CD4-positive, alpha-beta memory T cell (primary cell): ENCODE results near the gene SPIRE2. TPM values are rescaled to one million over a fixed set of nuclear protein-coding genes. Genes with fewer than 3 reads are reported as not detected.

Source experiments
- CTCF ChIA-PET: fragments of 350-600 bp; sonication (Branson Sonifier 250); formaldehyde crosslinking; loops from one replicate; lab custom pipeline; 2021; ENCODE audit warnings: inconsistent platforms; ENCODE audit not compliant: partially characterized antibody; lab: Charles Lee
- POLR2A ChIA-PET: fragments of 350-600 bp; sonication (Branson Sonifier 250); formaldehyde crosslinking; loops from one replicate; lab custom pipeline; 2021; ENCODE audit not compliant: partially characterized antibody; lab: Charles Lee
- DNase-seq, 5 donors: peaks; one replicate each; pipeline versions ENCODE4 v3.0.0 to v3.0.0-alpha.2; 2020 to 2022; ENCODE audit warnings: mixed read lengths in 1 of 5
- H3K27ac ChIP-seq: one replicate; pipeline ENCODE4 v1.7.0; 2013; ENCODE audit warnings: low read depth, low read length
- H3K27me3 ChIP-seq: 2 replicates; pipeline ENCODE4 v1.7.0; 2013; ENCODE audit warnings: mild to moderate bottlenecking, low read length, moderate library complexity; ENCODE audit not compliant: insufficient read depth
- H3K36me3 ChIP-seq: 2 replicates; pipeline ENCODE4 v1.7.0; 2013; ENCODE audit warnings: mild to moderate bottlenecking, low read length, moderate library complexity; ENCODE audit not compliant: insufficient read depth
- H3K4me1 ChIP-seq: 2 replicates; pipeline ENCODE4 v1.7.0; 2013; ENCODE audit warnings: mild to moderate bottlenecking, low read length, moderate library complexity; ENCODE audit not compliant: insufficient read depth
- H3K4me3 ChIP-seq, 2 donors: one replicate each; pipeline ENCODE4 v1.7.0; 2013; ENCODE audit warnings: low read length in 2 of 2, mild to moderate bottlenecking in 1 of 2
- H3K9me3 ChIP-seq, 2 donors: one replicate each; pipeline ENCODE4 v1.7.0; 2013; ENCODE audit warnings: low read length in 2 of 2, control low read depth in 1 of 2; ENCODE audit not compliant: control insufficient read depth in 1 of 2
- H3K27ac Mint-ChIP-seq, 7 donors: one replicate each; pipeline ENCODE4 v1.8.0; 2020 to 2021; ENCODE audit warnings: mixed read lengths in 7 of 7, mild to moderate bottlenecking in 6 of 7, inconsistent platforms in 3 of 7, moderate library complexity in 3 of 7
- H3K27me3 Mint-ChIP-seq, 2 donors: one replicate each; pipeline ENCODE4 v1.8.0; 2020 to 2021; ENCODE audit warnings: mixed read lengths in 2 of 2
- H3K36me3 Mint-ChIP-seq, 2 donors: one replicate each; pipeline ENCODE4 v1.8.0; 2020 to 2021; ENCODE audit warnings: mixed read lengths in 2 of 2, inconsistent platforms in 1 of 2, mild to moderate bottlenecking in 1 of 2
- H3K4me1 Mint-ChIP-seq, 4 donors: one replicate each; pipeline ENCODE4 v1.8.0; 2020 to 2021; ENCODE audit warnings: mixed read lengths in 4 of 4, mild to moderate bottlenecking in 1 of 4
- H3K4me3 Mint-ChIP-seq, 8 donors: one replicate each; pipeline ENCODE4 v1.8.0; 2020 to 2021; ENCODE audit warnings: mixed read lengths in 8 of 8, mild to moderate bottlenecking in 7 of 8, moderate library complexity in 6 of 8, inconsistent platforms in 3 of 8
- H3K9me3 Mint-ChIP-seq, 8 donors: one replicate each; pipeline ENCODE4 v1.8.0; 2020 to 2021; ENCODE audit warnings: mixed read lengths in 8 of 8, mild to moderate bottlenecking in 5 of 8, inconsistent platforms in 3 of 8, moderate library complexity in 1 of 8
- intact Hi-C: fragments of 100-400 bp; cut with micrococcal nuclease; formaldehyde crosslinking; loops from one replicate; pipeline ENCODE4 v1.15.1; 2023
- polyA plus RNA-seq, 2 donors: library from polyadenylated mRNA; unstranded; fragments of 300-500 nt; fragmentation: Illumina TruSeq; gene quantifications; one replicate each; pipeline ENCODE4 v1.2.3, GENCODE V29; 2021
- total RNA-seq, 2 experiments: library from RNA; stranded (reverse); gene quantifications; one replicate each; pipeline ENCODE4 v1.2.3, GENCODE V29; 2021

The SPIRE2 gene
- total and polyA plus RNA-seq, 4 experiments from 2014 or later, result 0.71 to 3.3 (median 3.0) TPM; not detected in 1

DNA sequence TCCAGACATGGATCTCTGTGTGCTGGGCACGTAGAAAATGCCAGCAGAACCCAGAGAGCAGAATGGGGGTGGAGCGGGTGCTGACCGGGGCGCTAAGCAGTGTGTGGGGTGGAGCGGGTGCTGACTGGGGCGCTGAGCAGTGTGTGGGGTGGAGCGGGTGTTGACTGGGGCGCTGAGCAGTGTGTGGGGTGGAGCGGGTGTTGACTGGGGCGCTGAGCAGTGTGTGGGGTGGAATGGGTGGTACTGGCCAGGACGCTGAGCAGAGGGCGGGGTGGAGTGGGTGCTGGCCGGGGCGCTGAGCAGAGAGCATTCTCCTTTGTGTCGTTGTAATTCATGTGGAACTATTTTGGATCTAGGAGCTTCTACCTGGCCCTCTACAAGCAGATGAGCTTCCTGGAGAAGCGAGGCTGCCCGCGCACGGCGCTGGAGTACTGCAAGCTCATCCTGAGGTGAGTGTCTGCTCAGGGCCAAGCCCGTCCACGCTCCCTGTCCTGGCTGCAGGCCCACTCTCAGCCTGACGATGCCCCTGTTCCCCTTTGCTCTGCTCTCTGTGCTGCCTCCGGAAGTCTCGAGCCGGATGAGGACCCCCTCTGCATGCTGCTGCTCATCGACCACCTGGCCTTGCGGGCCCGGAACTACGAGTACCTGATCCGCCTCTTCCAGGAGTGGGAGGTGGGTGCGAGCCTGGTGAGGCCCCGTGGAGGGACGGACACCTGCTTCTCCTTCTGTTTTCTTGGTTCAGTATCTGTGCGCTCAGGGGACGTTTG lies 70.1 kb downstream of the SPIRE2 start:
- no peaks in the 10 kb centered on the region for H3K9me3 ChIP-seq
- no peaks in the 10 kb centered on the region for H3K4me1 ChIP-seq
- Mint-ChIP-seq H3K27ac (peak overlapping the region in 3 of 7 donors; percentile 18 to 69 (median 29)), H3K27me3 (no peaks in the 10 kb centered on the region), H3K4me3 (no peak overlapping the region), H3K9me3 (no peaks in the 10 kb centered on the region), H3K4me1 (no peaks in the 10 kb centered on the region), H3K36me3 (peaks cover 27 to 55% of the 10 kb centered on the region in 2 donors)
- intact Hi-C loops, result no loop called here
- CTCF ChIA-PET, result interaction anchor here (0.9 to 2.0 kb wide), 3 partner anchors 8 to 12 kb away, joined by 3 to 6 read pairs (median 6); no protein-coding TSS in a partner anchor
- POLR2A ChIA-PET, result interaction anchor here (1.5 to 1.7 kb wide), 2 partner anchors 10 to 25 kb away, joined by 3 to 4 read pairs; partner anchors contain the start of gene TCF25
- no peak overlapping the region for H3K27ac ChIP-seq
- H3K36me3 ChIP-seq, result peaks cover 47% of the 10 kb centered on the region
- DNase-seq, result no peak
- no peak overlapping the region for H3K4me3 ChIP-seq
- no peaks in the 10 kb centered on the region for H3K27me3 ChIP-seq

DNA sequence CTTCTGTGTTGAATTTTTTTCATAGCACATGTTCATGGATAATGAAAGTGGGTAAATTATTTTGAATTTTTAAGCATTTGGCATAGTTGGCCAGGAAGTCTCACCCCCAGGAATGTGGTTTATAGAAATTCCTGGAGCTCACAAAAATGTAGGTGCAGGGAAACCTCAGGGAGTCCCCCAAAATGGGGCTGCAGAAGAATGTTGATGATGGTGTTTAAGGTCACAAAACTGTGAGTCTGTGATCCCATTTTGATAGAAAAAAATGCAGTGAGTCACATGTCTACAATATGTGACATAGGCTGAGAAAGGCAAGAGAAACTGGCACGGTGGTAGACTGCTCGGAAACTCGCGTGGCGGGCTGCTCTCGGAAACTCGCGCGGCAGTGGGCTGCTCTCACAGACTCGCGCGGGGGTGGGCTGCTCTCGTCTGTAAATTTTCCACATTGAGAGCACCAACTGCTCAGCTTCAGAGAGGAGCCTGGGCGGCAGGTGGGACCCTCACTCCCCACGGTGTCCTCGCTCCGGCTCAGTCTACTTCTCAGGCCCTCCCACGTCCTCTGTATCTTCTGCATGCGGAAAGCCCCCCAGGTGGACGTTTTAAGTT lies 71.7 kb downstream of the SPIRE2 start:
- POLR2A ChIA-PET, result interaction anchor here (1.7 kb wide), 1 partner anchor 9 kb away, joined by 3 read pairs; no protein-coding TSS in a partner anchor
- intact Hi-C loops, result no loop called here
- Mint-ChIP-seq H3K27ac (peak overlapping the region in 1 of 7 donors; percentile 43), H3K27me3 (no peaks in the 10 kb centered on the region), H3K36me3 (peaks cover 26 to 54% of the 10 kb centered on the region in 2 donors), H3K4me1 (no peaks in the 10 kb centered on the region), H3K4me3 (no peak overlapping the region), H3K9me3 (no peaks in the 10 kb centered on the region)
- Histone ChIP-seq H3K27ac (no peak overlapping the region), H3K27me3 (no peaks in the 10 kb centered on the region), H3K9me3 (no peaks in the 10 kb centered on the region), H3K4me3 (no peak overlapping the region), H3K36me3 (peaks cover 51% of the 10 kb centered on the region), H3K4me1 (no peaks in the 10 kb centered on the region)
- no peak for DNase-seq
- CTCF ChIA-PET, result interaction anchor here (0.7 to 1.2 kb wide), 2 partner anchors 10 to 207 kb away, joined by 3 to 6 read pairs; no protein-coding TSS in a partner anchor

DNA sequence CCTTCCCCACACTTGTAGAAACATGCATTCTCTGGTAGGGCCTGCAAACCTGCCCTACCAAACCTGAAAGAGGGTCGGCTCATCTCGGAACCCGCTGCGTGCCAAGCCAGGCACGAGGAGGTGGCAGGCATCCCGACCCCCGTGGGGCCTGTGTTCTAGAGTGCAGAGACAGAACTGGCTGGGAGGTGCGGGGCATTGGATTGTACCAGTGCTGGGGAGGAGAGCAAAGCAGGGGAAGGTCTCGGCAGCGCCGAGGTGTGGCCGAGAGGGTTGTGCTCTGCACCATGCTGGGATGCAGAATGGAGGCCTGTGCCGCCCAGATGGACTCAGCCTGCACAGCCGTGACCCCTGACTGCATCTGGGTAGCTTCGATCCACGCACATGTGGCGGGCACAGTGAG lies 72.6 kb downstream of the SPIRE2 start:
- intact Hi-C loops, result no loop called here
- no peaks in the 10 kb centered on the region for H3K9me3 ChIP-seq
- Mint-ChIP-seq H3K27me3 (no peaks in the 10 kb centered on the region), H3K4me3 (no peak overlapping the region), H3K4me1 (no peaks in the 10 kb centered on the region), H3K36me3 (peaks cover 30 to 50% of the 10 kb centered on the region in 2 donors), H3K27ac (peak overlapping the region in 1 of 7 donors; percentile 35), H3K9me3 (no peaks in the 10 kb centered on the region)
- H3K36me3 ChIP-seq, result peaks cover 51% of the 10 kb centered on the region
- ChIA-PET CTCF (no interaction called here), POLR2A (no interaction called here)
- no peaks in the 10 kb centered on the region for H3K27me3 ChIP-seq
- DNase-seq, result no peak
- no peak overlapping the region for H3K4me3 ChIP-seq
- H3K4me1 ChIP-seq, result no peaks in the 10 kb centered on the region
- H3K27ac ChIP-seq, result no peak overlapping the region

DNA sequence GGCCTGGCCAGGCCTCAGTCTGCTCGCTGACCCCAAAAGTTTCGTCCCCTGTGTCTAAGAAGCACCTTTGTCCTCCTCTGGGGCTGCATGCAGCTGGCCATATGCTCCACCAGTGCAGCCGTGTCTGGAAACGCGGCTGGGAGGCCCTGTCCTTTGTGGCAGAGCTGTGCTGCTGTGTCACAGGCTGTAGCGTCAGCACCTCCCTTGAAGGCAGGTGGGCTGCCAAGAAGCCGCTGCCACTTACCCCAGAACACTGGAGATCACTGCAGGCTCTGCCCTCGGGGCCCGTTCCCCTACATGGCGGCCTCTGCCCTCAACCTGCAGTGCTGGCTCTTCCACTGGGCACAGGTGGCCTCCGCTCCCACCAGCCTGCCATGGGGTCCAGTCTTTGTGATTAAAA lies 74.7 kb downstream of the SPIRE2 start:
- no peak overlapping the region for H3K4me3 Mint-ChIP-seq
- no peaks in the 10 kb centered on the region for H3K4me1 Mint-ChIP-seq
- Histone ChIP-seq H3K9me3 (no peaks in the 10 kb centered on the region), H3K27ac (no peak overlapping the region), H3K4me1 (no peaks in the 10 kb centered on the region), H3K36me3 (peaks cover 48% of the 10 kb centered on the region), H3K4me3 (no peak overlapping the region), H3K27me3 (no peaks in the 10 kb centered on the region)
- no peaks in the 10 kb centered on the region for H3K27me3 Mint-ChIP-seq
- DNase-seq, result no peak
- H3K27ac Mint-ChIP-seq, result no peak overlapping the region
- CTCF ChIA-PET, result no interaction called here
- no peaks in the 10 kb centered on the region for H3K9me3 Mint-ChIP-seq
- intact Hi-C loops, result no loop called here
- H3K36me3 Mint-ChIP-seq, result peaks cover 33 to 53% of the 10 kb centered on the region in 2 donors
- POLR2A ChIA-PET, result no interaction called here

DNA sequence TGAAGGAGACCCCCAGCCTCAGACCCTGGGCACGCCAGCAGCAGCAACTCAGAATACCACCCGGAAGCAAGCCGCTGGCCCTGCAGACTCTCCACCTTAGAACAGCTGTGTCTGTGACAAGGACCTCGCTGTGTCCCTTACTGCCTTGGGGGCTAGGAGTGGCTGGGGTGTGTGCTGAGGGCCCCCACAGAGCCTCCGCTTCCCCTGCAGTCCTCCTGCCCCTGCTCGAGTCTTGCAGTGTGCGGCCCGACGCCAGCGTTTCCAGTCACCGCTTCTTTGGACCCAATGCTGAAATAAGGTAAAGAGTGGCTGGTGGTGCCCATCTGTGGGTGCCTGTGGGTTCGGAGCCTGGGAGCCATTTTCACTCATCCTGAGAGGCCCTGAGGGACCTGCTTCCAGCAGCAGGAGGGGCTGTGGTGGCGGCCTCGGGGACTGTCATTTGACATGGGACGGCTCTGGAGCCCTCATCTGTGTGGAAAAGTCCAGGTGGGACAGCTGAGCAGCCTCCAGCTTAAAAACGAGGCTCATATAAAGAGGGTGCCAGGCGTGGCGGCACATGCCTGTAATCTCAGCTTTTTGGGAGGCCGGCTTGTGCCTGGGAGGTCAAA lies 75.7 kb downstream of the SPIRE2 start:
- Histone ChIP-seq H3K4me1 (no peaks in the 10 kb centered on the region), H3K27me3 (no peaks in the 10 kb centered on the region), H3K36me3 (peaks cover 41% of the 10 kb centered on the region), H3K9me3 (no peaks in the 10 kb centered on the region), H3K27ac (no peak overlapping the region), H3K4me3 (no peak overlapping the region)
- ChIA-PET POLR2A (no interaction called here), CTCF (no interaction called here)
- no peaks in the 10 kb centered on the region for H3K9me3 Mint-ChIP-seq
- DNase-seq, result no peak
- H3K27me3 Mint-ChIP-seq, result no peaks in the 10 kb centered on the region
- H3K36me3 Mint-ChIP-seq, result peaks cover 28 to 50% of the 10 kb centered on the region in 2 donors
- H3K27ac Mint-ChIP-seq, result no peak overlapping the region
- H3K4me1 Mint-ChIP-seq, result no peaks in the 10 kb centered on the region
- intact Hi-C loops, result no loop called here
- no peak overlapping the region for H3K4me3 Mint-ChIP-seq

DNA sequence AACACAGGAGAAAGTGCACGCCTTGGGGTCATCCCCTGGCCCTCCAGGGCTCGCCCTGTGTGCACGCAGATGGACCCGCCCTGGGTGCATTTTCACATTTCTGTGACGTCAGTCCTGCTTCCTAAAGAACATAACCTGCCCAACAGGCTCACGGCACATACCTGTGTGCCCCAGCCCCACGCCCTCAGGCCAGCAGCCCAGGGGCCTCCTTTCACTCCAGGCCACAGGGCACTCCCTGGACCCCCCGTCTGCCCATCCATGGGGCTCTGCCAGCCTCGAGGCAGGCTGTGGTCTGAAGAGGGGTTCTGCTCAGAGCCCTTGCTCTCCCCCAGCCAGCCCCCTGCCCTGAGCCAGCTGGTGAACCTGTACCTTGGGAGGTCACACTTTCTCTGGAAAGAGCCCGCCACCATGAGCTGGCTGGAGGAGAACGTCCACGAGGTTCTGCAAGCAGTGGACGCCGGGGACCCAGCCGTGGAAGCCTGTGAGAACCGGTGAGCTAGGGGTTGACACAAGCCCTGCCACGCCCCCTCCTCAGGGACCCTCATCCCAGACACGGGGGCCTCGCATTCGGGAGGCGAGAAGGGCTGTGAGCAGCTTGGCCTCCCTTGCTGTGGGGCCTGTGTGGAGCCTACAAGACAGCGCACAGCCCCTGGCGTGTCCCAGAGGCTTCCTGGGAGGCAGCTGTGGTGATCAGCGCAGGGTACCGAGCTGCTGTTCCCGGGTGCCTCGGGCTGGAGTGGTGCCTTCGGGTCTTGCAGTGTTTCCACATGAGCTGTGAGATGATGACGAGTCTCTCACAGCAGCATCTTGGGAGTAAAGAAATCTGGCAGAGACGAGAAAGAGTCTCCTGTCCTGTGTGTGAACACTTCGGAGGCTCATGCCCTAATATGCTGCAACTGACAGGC lies 76.6 kb downstream of the SPIRE2 start:
- no peak overlapping the region for H3K27ac ChIP-seq
- H3K4me1 Mint-ChIP-seq, result peaks cover 0 to 5% (median 0%) of the 10 kb centered on the region in 4 donors
- no peak for DNase-seq
- H3K4me3 Mint-ChIP-seq, result no peak overlapping the region
- intact Hi-C loops, result no loop called here
- no peaks in the 10 kb centered on the region for H3K27me3 Mint-ChIP-seq
- peaks cover 22 to 48% of the 10 kb centered on the region in 2 donors for H3K36me3 Mint-ChIP-seq
- no peaks in the 10 kb centered on the region for H3K9me3 ChIP-seq
- CTCF ChIA-PET, result no interaction called here
- no peaks in the 10 kb centered on the region for H3K27me3 ChIP-seq
- H3K27ac Mint-ChIP-seq, result no peak overlapping the region
- no peaks in the 10 kb centered on the region for H3K9me3 Mint-ChIP-seq
- no peaks in the 10 kb centered on the region for H3K4me1 ChIP-seq
- H3K4me3 ChIP-seq, result no peak overlapping the region
- POLR2A ChIA-PET, result no interaction called here
- H3K36me3 ChIP-seq, result peaks cover 33% of the 10 kb centered on the region
